ENCODE data around the gene SPTBN1. TPM values are rescaled to one million over a fixed set of nuclear protein-coding genes. Genes with fewer than 3 reads are reported as not detected.

SPTBN1 gene
- total and polyA plus RNA-seq, 2 experiments from 2014 or later: 58.1 to 204 TPM

DNA sequence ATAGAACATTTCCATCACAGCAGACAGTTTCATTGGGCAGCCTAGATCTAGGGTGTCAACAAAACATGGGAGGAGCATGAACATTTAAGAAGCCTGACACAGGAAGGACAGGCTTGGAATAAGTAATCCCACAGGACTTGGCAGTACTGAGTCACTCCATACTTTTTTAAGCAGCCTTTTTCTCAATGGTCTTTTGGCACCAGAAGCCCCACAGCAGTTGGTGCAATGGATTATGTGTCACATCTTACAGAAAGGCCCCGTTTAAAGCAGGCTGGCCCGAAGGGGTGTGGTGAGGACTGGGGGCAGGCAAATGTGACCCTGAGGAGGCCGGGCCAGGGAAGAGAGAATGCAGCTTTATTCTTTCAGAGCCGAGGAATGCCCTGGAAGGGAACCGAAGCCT is 26.6 kb downstream of the SPTBN1 start:
- Mint-ChIP-seq H3K36me3 (ENCODE audit: low read depth) (peaks cover 29% of the 10 kb centered on the region), H3K27me3 (ENCODE audit: insufficient read depth, low read depth, poor library complexity) (peaks cover 5% of the 10 kb centered on the region), H3K4me1 (peaks cover 31% of the 10 kb centered on the region), H3K4me3 (no peak overlapping the region), H3K27ac (no peak overlapping the region; the same call in 1 of the 2 replicates), H3K9me3 (peaks cover 14% of the 10 kb centered on the region)
- Histone ChIP-seq H3K36me3 (ENCODE audit: insufficient read depth) (0 out of 2 replicates have a peak, but pooled peaks cover 6% of the 10 kb centered on the region), H3K4me3 (no peak overlapping the region), H3K27me3 (ENCODE audit: insufficient read depth) (no peaks in the 10 kb centered on the region), H2AFZ (no peak overlapping the region), H3F3A (replicated peaks; ENCODE audit: low read depth) (no peaks in the 10 kb centered on the region), H3K4me2 (no peak overlapping the region), H3K79me2 (replicated peaks; ENCODE audit: insufficient read depth) (peaks cover 46% of the 10 kb centered on the region), H3K27ac (ENCODE audit: low read depth) (no peak overlapping the region), H3K4me1 (ENCODE audit: insufficient read depth) (0 out of 2 replicates have a peak, but pooled peaks cover 7% of the 10 kb centered on the region), H4K20me1 (replicated peaks; ENCODE audit: insufficient read depth) (no peaks in the 10 kb centered on the region; the same call in 1 of the 2 replicates), H3K9me2 (ENCODE audit: insufficient read depth) (no peaks in the 10 kb centered on the region)
- ATAC-seq (peak; percentile 31; the same call in 2 of the 3 replicates), DNase-seq (ENCODE audit: low spot score) (no peak)
- TF ChIP-seq, protein P1, sequence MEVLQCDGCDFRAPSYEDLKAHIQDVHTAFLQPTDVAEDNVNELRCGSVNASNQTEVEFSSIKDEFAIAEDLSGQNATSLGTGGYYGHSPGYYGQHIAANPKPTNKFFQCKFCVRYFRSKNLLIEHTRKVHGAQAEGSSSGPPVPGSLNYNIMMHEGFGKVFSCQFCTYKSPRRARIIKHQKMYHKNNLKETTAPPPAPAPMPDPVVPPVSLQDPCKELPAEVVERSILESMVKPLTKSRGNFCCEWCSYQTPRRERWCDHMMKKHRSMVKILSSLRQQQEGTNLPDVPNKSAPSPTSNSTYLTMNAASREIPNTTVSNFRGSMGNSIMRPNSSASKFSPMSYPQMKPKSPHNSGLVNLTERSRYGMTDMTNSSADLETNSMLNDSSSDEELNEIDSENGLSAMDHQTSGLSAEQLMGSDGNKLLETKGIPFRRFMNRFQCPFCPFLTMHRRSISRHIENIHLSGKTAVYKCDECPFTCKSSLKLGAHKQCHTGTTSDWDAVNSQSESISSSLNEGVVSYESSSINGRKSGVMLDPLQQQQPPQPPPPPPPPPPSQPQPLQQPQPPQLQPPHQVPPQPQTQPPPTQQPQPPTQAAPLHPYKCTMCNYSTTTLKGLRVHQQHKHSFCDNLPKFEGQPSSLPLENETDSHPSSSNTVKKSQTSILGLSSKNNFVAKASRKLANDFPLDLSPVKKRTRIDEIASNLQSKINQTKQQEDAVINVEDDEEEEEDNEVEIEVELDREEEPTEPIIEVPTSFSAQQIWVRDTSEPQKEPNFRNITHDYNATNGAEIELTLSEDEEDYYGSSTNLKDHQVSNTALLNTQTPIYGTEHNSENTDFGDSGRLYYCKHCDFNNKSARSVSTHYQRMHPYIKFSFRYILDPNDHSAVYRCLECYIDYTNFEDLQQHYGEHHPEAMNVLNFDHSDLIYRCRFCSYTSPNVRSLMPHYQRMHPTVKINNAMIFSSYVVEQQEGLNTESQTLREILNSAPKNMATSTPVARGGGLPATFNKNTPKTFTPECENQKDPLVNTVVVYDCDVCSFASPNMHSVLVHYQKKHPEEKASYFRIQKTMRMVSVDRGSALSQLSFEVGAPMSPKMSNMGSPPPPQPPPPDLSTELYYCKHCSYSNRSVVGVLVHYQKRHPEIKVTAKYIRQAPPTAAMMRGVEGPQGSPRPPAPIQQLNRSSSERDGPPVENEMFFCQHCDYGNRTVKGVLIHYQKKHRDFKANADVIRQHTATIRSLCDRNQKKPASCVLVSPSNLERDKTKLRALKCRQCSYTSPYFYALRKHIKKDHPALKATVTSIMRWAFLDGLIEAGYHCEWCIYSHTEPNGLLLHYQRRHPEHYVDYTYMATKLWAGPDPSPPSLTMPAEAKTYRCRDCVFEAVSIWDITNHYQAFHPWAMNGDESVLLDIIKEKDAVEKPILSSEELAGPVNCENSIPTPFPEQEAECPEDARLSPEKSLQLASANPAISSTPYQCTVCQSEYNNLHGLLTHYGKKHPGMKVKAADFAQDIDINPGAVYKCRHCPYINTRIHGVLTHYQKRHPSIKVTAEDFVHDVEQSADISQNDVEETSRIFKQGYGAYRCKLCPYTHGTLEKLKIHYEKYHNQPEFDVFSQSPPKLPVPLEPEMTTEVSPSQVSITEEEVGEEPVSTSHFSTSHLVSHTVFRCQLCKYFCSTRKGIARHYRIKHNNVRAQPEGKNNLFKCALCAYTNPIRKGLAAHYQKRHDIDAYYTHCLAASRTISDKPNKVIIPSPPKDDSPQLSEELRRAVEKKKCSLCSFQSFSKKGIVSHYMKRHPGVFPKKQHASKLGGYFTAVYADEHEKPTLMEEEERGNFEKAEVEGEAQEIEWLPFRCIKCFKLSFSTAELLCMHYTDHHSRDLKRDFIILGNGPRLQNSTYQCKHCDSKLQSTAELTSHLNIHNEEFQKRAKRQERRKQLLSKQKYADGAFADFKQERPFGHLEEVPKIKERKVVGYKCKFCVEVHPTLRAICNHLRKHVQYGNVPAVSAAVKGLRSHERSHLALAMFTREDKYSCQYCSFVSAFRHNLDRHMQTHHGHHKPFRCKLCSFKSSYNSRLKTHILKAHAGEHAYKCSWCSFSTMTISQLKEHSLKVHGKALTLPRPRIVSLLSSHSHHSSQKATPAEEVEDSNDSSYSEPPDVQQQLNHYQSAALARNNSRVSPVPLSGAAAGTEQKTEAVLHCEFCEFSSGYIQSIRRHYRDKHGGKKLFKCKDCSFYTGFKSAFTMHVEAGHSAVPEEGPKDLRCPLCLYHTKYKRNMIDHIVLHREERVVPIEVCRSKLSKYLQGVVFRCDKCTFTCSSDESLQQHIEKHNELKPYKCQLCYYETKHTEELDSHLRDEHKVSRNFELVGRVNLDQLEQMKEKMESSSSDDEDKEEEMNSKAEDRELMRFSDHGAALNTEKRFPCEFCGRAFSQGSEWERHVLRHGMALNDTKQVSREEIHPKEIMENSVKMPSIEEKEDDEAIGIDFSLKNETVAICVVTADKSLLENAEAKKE (CRISPR knock-in tag; IDR thresholded peaks at IDR 0.05): no peak
- TF ChIP-seq EZH2phosphoT487 (IDR thresholded peaks at IDR 0.05; ENCODE audit: unreplicated experiment) (no peak), ZNF331 (CRISPR knock-in tag; IDR thresholded peaks at IDR 0.05; ENCODE audit: low read depth) (no peak), POLR2AphosphoS5 (IDR thresholded peaks at IDR 0.05; ENCODE audit: low read depth) (no peak), EZH2 (IDR thresholded peaks at IDR 0.05; ENCODE audit: low read depth, unreplicated experiment) (no peak), CREB1 (CRISPR knock-in tag; IDR thresholded peaks at IDR 0.05; ENCODE audit: low read depth) (no peak), ZNF114 (CRISPR knock-in tag; IDR thresholded peaks at IDR 0.05) (no peak), STAT1 (IDR thresholded peaks at IDR 0.05; ENCODE audit: unreplicated experiment) (no peak), JUNB (IDR thresholded peaks at IDR 0.05; ENCODE audit: unreplicated experiment) (no peak), NANOG (IDR thresholded peaks at IDR 0.05; ENCODE audit: borderline replicate concordance) (no peak)
- TF ChIP-seq, protein P2, sequence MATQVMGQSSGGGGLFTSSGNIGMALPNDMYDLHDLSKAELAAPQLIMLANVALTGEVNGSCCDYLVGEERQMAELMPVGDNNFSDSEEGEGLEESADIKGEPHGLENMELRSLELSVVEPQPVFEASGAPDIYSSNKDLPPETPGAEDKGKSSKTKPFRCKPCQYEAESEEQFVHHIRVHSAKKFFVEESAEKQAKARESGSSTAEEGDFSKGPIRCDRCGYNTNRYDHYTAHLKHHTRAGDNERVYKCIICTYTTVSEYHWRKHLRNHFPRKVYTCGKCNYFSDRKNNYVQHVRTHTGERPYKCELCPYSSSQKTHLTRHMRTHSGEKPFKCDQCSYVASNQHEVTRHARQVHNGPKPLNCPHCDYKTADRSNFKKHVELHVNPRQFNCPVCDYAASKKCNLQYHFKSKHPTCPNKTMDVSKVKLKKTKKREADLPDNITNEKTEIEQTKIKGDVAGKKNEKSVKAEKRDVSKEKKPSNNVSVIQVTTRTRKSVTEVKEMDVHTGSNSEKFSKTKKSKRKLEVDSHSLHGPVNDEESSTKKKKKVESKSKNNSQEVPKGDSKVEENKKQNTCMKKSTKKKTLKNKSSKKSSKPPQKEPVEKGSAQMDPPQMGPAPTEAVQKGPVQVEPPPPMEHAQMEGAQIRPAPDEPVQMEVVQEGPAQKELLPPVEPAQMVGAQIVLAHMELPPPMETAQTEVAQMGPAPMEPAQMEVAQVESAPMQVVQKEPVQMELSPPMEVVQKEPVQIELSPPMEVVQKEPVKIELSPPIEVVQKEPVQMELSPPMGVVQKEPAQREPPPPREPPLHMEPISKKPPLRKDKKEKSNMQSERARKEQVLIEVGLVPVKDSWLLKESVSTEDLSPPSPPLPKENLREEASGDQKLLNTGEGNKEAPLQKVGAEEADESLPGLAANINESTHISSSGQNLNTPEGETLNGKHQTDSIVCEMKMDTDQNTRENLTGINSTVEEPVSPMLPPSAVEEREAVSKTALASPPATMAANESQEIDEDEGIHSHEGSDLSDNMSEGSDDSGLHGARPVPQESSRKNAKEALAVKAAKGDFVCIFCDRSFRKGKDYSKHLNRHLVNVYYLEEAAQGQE (IDR thresholded peaks at IDR 0.05; ENCODE audit: unreplicated experiment): no peak
- TF ChIP-seq, protein P3, sequence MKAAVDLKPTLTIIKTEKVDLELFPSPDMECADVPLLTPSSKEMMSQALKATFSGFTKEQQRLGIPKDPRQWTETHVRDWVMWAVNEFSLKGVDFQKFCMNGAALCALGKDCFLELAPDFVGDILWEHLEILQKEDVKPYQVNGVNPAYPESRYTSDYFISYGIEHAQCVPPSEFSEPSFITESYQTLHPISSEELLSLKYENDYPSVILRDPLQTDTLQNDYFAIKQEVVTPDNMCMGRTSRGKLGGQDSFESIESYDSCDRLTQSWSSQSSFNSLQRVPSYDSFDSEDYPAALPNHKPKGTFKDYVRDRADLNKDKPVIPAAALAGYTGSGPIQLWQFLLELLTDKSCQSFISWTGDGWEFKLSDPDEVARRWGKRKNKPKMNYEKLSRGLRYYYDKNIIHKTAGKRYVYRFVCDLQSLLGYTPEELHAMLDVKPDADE (IDR thresholded peaks at IDR 0.05): no peak
- TF ChIP-seq, protein P4, sequence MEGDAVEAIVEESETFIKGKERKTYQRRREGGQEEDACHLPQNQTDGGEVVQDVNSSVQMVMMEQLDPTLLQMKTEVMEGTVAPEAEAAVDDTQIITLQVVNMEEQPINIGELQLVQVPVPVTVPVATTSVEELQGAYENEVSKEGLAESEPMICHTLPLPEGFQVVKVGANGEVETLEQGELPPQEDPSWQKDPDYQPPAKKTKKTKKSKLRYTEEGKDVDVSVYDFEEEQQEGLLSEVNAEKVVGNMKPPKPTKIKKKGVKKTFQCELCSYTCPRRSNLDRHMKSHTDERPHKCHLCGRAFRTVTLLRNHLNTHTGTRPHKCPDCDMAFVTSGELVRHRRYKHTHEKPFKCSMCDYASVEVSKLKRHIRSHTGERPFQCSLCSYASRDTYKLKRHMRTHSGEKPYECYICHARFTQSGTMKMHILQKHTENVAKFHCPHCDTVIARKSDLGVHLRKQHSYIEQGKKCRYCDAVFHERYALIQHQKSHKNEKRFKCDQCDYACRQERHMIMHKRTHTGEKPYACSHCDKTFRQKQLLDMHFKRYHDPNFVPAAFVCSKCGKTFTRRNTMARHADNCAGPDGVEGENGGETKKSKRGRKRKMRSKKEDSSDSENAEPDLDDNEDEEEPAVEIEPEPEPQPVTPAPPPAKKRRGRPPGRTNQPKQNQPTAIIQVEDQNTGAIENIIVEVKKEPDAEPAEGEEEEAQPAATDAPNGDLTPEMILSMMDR (conservative IDR thresholded peaks at IDR 0.05; ENCODE audit: low read depth in 2 of 2): no peak

Measured in GM23338 (cell line).